GM19351 (cell line): ENCODE data around the gene LSM3.

Experiments used
- ATAC-seq: cut with Tn5 transposase; IDR thresholded peaks from one replicate; pipeline ENCODE4 v1.9.1; 2021; ENCODE audit warnings: mild to moderate bottlenecking, moderate library complexity; ENCODE audit not compliant: unreplicated experiment

LSM3 gene

DNA sequence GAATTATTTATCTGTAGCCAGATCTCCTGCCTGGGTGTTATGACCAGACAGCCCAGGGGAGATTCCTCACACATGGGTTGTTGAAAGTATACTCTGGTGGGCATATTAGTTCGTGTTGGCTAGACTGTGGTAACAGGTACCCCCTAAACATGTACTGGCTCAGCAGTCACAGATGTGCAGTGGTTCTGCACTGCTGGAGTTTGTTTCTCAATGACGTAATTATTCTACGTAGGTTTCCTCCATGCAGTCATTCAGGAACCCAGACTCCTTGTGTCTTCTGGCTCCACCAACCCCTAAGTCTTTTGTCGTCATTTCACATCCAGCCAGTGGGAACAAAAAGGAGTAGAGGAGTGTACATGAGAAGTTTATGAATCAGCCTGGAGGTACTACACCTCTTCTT is 16.2 kb downstream of the LSM3 start:
- ATAC-seq, result no peak

DNA sequence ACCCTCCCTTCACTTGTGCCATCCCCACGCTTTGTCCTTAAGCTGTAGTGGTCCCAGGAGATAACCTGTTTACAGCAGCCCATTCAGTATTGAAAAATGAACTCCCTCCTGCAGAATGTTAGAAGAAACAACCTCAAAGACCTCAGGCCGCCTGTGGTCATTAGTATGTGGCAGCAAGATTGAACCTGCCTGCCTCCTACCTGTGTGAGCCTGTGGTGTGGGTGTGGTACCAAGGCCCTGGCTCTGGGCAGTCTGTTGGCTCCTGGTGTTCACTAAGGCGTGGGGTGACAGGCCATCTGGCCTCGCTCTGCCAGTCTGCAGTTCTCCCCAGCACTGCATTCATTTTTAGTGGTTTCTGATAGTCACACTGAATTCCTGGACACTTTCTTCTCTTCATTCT is 21.0 kb downstream of the LSM3 start:
- ATAC-seq, result no peak

GRCh38 chr3:14200276-14200675 is 21.7 kb downstream of the LSM3 start:
- ATAC-seq, result no peak

DNA sequence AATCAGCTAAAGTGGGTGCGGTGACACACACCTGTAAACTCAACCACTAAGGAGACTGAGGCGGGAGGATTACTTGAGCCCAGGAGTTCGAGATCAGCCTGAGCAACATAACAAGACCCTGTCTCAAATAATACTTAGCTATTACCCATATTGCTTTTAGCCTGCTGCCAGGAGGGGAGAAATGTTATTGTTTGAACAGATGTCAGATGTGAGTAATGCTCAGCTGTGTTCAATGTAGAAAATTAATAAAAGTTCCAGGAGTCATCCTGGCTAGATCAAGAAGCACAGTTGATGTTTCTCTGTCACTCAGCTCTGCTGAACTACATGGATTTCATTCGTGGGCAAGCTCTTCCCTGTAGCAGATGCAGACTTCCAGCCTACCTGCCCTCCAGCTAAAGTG is 22.2 kb downstream of the LSM3 start:
- ATAC-seq, result no peak

DNA sequence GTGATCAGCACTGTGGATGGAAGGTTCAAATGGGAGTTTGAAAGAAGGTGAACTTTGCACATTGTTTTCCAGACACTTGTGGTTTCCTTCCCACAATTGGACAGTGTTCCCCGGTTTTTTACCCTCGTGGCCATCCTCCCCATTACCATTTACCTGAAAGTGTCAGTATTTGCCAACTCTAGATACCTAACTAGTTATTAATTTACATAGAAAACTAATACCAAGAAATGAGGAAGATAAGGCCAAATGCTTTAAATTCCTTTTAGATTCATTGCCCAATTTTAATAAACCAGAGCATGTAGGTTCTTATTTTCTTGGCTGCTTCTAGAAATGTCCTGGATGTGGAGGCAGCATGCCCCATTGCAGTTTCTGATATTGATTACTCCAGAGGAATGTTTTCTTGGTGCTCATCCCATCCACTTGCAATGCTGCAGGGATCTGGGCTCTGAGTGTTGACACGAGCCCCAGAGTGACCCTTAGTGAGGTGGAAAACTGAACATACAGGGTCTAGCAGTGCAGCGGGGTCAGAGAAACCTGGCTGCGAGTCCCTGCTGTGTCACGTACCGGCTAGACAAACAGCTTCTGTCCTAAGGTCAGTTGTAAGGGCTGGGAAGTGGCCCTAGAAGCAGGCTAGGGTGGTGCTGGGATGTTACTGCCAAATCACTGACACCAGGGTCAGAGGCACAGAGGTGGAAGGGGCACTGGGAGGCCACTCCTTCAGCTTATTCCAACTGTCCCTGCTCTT is 23.5 kb downstream of the LSM3 start:
- ATAC-seq, result no peak

DNA sequence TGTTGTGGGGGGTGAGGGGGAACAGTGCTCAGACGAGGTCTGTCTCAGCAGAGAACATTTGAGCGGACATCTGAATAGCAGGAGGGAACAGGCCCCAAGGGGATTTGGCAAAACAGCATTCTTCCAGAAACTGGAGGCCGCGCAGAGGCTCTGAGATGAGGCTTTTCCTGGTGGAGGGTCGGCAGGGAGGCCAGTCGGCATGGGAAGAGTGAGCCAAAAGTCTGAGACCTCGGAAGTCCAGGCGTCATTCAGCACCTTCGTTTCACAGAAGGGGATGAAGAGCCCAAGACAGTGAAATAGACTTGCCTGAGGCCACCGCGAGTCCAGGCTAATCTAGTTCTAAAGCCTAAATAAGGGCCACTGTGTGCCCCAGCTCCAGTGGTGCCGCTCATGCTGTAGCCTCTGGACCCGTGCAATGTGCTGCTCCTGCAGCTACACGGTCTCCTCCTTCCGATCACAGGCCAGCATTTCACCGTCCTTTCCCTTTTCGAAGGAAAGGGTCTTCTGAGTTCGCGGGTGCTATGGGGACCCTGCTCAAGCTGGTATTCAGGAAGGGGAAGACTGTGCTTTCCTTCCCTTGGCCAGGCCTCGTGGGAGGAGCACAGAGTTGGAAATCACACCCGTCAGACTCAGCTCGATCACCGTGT is 24.4 kb downstream of the LSM3 start:
- ATAC-seq, result no peak

DNA sequence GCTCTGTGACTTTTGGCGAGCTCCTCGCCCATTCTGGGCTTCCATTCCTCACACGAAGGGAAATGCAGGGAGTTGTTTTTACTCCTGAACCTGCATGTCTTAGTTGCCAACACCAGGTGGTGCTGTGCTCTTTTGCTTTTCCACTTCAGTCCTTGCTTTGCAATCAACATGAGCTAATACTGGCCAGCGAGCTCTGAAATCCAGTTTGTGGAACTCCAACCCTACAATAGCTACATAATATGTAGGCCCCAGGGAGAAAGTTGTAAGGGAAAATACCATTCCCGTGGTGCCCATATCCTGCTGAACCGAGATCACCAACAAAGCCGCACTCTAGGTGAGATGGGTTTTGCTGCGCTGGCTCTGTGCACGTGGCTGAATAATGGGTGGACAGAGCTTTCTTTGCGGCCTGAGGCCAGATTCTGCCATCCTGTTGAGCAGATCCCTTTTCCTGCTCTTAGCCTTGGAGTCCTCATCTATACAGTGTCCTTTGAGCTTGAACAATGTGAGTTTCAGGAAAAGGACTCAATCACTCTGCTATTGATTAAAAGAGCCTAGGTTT is 25.0 kb downstream of the LSM3 start:
- ATAC-seq, result peak; percentile 57

DNA sequence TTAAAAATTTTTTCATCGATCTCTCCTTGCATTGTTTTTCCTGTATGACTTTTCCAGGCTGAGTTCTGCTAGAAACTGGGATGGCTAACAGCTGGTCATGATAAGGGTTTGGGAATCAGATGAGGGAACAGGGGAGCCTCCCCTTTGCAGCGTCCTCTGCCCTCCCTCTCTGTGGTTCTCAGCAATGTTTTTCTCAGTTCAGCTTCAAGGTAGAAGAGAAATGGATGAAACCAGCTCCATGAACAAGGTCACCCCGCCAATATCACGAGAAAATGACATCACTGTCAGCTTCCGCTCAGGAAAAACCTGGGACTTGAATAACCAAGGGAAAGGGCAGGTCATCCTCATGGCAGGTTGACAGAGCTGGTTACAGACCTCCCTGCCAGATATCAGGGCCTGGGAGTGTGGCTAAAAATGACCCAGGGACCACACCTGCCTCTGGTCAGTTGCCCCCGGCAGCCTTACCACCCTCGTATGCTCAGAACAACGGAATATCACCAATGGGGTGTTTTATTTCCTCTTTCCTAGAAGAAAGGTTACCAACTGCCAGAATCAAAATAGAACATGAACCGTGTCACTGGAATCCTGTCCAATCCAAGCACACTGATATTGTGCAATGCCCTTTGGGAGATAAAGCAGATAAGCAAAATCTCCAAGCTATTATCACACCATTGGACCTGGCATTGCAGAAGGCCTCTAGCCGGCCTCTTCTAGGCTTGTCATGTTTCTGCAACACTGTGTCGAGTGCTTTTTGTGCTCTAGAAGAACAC is 26.1 kb downstream of the LSM3 start:
- ATAC-seq, result no peak

DNA sequence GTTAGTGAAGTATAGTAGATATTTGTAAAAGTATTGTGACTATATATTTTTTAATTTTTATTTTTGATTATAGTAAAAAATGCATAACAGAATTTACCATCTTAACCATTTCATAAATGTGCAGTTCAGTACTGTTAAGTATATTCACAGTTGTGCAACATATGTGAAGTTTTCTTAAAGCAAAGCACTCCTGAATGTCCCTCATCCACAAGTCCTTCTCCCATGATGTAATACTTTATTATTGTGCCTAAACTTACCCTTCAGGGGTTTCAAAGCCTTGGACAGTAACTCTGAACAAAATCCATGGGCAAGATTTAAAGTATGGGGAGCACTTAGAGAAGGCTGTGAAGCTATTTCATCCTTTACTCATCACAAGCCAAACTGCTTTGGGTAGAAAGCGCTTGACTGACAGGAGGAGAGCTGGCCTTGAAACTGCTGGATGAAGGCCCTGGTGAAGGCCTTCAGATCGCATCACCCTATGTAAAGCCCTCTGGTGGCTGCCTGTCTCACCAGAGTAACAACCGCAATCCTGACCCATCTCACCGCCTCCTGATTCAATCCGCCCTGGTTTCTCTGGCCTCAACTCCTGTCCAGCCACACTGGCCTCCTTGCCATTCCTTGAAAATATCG is 28.0 kb downstream of the LSM3 start:
- no peak for ATAC-seq

DNA sequence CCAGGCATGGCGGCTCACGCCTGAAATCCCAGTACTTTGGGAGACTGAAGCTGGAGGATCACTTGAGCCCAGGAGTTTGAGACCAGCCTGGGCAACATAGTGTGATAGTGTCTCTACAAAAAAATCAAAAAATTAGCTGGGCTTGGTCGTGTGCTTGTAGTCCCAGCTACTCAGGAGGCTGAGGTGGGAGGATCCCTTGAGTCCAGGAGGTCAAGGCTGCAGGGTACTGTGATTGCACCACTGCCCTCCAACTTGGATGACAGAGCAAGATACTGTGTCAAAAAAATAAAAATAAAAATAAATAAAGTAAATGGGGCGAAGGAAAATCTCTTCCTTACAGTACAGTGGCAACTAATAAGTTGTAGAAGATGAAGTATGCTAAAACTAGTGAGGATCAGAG is 29.6 kb downstream of the LSM3 start:
- ATAC-seq, result no peak

GRCh38 chr3:14208977-14209394 is 30.4 kb downstream of the LSM3 start:
- no peak for ATAC-seq

- ATAC-seq, result no peak
These were observed 31.1 kb downstream of the LSM3 start for GRCh38 chr3:14209581-14210289.

DNA sequence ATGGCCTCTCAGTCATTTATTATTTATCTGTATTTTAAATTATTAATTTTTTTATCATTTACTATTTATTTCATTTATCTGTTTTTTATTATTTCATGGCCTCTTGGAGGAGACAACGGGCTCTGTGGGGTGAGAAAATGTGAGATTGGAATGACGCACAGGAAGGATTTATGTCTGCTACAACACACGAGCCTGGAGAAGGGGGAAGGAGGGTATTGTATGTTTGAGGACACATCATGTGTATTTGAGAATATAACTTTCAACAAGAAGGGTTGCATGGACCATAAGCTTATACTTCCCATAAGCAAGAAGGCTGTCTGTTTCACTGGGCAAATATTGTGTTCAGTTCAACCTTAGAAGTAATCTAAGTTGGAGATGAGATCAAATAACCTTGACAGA is 31.7 kb downstream of the LSM3 start:
- no peak for ATAC-seq

DNA sequence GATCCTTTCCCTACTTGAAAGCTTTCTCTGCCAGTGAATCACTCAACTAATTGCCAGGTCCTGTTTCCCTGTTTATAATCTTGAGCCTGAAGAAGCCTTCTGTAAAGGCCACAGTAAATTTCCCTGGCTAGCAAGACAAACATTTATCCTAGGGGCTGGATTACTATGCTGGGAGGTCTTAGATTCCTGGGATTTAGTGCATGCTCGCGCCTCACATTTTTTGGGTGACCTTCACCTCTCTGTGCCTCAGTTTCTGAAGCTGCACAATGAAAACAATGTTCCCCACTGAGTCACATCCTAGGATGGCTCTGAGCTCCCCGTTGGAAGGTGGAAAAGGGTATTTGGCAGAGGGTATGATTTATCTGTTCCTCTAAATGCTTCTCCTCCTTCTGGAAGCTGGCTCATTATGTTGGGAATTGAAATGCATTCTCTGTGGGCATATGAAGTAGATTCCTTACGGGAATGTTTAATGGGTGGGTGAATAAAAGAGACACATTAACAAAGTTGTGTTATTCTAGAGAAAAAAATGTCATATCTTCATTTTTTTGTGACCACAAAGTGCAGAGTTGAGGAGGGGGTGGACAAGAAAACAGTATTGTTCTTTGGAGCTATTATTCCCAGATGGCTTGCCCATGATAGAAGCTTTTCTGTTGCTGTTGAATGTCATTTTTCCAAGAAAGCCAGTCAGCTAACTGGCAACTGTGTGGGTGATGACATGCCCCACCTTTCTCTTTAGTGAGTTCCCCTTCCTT is 32.4 kb downstream of the LSM3 start:
- no peak for ATAC-seq

DNA sequence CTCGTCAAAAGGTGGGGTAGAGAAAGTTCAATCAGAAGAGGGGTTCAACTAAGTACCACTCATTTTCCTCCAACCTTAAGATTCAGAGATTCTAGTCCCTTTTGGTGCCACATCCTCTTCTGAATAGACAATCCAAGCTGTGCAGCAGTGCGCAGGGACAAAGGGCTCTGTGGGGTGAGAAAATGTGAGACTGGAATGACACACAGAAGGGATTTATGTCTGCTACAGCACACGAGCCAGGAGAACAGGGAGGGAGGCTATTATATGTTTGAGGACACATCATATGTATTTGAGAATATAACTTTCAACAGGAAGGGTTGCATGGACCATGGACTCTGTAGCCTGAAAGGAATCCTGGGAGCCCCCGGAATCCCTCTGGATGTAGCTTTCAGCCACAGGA is 33.0 kb downstream of the LSM3 start:
- no peak for ATAC-seq

DNA sequence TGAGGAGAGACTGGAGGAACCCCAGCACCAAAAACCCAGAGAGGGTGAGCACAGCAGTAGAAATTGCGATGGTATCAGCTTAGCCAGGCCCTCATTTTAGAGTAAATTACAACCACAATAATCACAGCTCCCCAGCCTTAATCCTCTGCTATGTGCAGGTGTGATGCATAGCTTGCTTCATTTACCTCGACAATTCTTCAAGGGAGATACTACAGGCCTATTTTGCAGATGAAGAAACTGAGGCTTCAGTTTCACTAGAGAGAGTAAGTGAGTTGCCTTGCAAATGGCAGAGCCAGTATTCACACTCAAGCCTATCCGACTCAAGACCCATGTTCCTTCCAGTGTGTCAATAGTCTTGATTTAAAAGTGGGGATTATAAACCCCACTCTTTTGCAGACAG is 33.4 kb downstream of the LSM3 start:
- no peak for ATAC-seq

- ATAC-seq, result no peak
These were observed 34.6 kb downstream of the LSM3 start for GRCh38 chr3:14213066-14213774.

GRCh38 chr3:14214764-14215163 is 36.1 kb downstream of the LSM3 start:
- ATAC-seq, result no peak
